GM23248 (cell line): ENCODE results near the gene ZNF546.

Source experiments
- EZH2 ChIP-seq: fragments of 200-600 bp; sonication (generic); IDR thresholded peaks from 2 replicates; pipeline ENCODE4 v1.6.1; 2018; ENCODE audit warnings: antibody characterized with exemption, mild to moderate bottlenecking; ENCODE audit not compliant: insufficient read depth, poor library complexity, severe bottlenecking
- EZH2phosphoT487 ChIP-seq: fragments of 200-600 bp; sonication (generic); IDR thresholded peaks from 2 replicates; pipeline ENCODE4 v1.6.1; 2018; ENCODE audit warnings: antibody characterized with exemption, moderate library complexity, mild to moderate bottlenecking, low read depth; ENCODE audit not compliant: insufficient read depth

DNA sequence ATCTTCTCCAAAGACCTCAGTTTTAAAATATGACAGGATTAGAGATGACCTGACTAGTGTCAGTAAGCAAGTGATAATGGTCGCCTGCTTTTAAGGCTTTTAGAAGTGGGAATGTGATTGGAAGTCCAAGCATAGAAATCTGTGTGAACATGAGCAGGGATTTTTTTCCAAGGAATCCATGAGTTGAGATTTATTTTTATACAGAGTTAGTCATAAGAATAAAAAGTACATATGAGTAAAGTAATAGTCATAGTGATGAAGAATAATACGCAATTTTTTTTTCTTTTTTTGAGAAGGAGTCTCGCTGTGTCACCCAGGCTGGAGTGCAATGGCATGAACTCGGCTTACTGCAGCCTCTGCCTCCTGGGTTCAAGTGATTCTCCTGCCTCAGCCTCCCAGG is 1.6 kb downstream of the ZNF546 start:
- TF ChIP-seq EZH2phosphoT487 (no peak), EZH2 (no peak)
